ENCODE results near the gene SCAMP2.
"Not testable (repeated sequence)": the region's sequence is repeated elsewhere in the genome, so short reads cannot be mapped to it uniquely, and the experiment has no call there.

Gene SCAMP2

DNA sequence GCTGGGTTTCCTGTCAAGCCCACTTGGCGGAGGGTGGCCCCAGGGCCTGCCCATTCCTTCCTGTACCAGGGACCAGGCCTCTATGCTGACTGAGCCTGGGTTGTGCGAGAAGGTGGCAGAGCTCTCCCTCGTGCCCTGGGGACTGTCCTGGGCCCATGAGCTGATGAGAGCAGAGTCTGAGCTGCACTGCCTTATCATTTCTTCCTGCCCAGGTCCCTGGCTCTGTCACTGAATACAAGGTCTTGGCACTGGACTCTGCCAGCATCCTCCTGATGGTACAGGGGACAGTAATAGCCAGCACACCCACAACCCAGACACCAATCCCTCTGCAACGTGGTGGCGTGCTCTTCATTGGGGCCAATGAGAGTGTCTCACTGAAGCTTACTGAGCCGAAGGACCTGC is 24.1 kb upstream of the SCAMP2 start:
- peaks cover 89% of the 10 kb centered on the region for H3K36me3 ChIP-seq (replicated peaks)
- H3K27me3 ChIP-seq (ENCODE audit: low read depth): no peaks in the 10 kb centered on the region
- no peak overlapping the region for H3K4me3 ChIP-seq
- peaks cover 2% of the 10 kb centered on the region; the same call in 1 of the 2 replicates for H3K4me1 ChIP-seq
- DNase-seq (ENCODE audit: low spot score in 2 of 2): no peak
- H3K9me3 ChIP-seq: no peaks in the 10 kb centered on the region
- in situ Hi-C loops (cut with MboI; ENCODE audit: low sequenced_read_pairs): no loop called here

DNA sequence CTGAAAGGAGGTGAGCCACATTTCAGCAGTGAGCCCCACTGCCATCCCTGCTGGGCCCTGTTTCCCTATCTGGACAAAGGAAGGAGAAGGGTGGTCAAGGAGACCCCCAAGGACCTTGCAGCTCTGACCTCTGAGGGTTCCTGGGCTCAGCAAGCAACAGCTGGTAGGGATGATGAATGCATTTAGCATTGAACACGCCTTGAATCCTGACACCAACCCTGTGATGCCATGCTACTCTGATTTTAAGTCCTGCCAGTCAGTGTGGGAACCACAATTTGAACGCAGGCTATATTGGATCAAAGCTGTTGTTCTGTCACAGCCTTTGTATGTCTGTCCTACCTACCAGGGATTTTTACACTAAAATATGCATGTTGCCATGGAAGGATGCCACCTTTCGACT is 23.2 kb upstream of the SCAMP2 start:
- peaks cover under 1% of the 10 kb centered on the region; the same call in 1 of the 2 replicates for H3K4me1 ChIP-seq
- H3K27me3 ChIP-seq (ENCODE audit: low read depth): no peaks in the 10 kb centered on the region
- no peak for DNase-seq (ENCODE audit: low spot score in 2 of 2)
- H3K36me3 ChIP-seq (replicated peaks): peaks cover 89% of the 10 kb centered on the region
- in situ Hi-C loops (cut with MboI; ENCODE audit: low sequenced_read_pairs): no loop called here
- H3K9me3 ChIP-seq: no peaks in the 10 kb centered on the region
- no peak overlapping the region for H3K4me3 ChIP-seq

DNA sequence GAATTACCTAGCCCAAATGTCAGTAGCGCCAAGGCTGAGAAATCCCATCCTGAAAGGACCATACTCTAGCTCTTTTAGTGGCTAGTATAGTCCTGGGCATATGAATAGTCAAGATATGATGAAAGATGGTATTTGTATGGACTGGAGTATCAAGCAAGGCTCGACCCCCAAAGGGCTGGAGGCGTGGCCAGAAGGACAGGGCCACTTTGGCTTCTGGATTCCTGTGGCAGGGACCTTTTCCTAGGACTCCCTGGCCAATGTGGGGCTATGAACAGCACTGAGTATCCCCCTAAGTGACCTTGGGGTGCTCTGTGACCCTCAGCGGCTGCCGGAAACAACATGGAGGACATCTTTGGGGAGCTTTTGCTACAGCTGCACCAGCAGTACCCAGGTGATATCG is 22.7 kb upstream of the SCAMP2 start:
- peaks cover under 1% of the 10 kb centered on the region for H3K4me1 ChIP-seq
- in situ Hi-C loops (cut with MboI; ENCODE audit: low sequenced_read_pairs): no loop called here
- H3K4me3 ChIP-seq: no peak overlapping the region
- DNase-seq (ENCODE audit: low spot score in 2 of 2): no peak
- no peaks in the 10 kb centered on the region for H3K27me3 ChIP-seq (ENCODE audit: low read depth)
- no peaks in the 10 kb centered on the region for H3K9me3 ChIP-seq
- H3K36me3 ChIP-seq (replicated peaks): peaks cover 89% of the 10 kb centered on the region

DNA sequence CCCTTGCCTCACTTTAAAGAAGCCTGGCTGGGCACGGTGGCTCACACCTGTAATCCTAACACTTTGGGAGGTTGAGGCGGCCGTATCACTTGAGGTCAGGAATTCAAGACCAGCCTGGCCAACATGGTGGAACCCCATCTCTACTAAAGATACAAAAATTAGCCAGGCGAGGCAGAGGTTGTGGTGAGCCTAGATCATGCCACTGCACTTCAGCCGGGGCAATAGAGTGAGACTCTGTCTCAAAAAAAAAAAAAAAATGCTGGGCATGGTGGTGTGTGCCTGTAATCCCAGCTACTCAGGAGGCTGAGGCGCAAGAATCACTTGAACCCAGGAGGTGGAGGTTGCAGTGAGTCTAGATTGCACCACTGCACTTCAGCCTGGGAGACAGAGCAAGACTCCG is 21.2 kb upstream of the SCAMP2 start:
- H3K4me3 ChIP-seq; H3K9me3 ChIP-seq; H3K4me1 ChIP-seq; H3K27me3 ChIP-seq (ENCODE audit: low read depth); DNase-seq (ENCODE audit: low spot score in 2 of 2): not testable (repeated sequence)
- peaks cover 76% of the 10 kb centered on the region for H3K36me3 ChIP-seq (replicated peaks)
- in situ Hi-C loops (cut with MboI; ENCODE audit: low sequenced_read_pairs): loop anchor here (5.0 kb wide), 1 partner anchor 48 kb away; no protein-coding TSS in a partner anchor

DNA sequence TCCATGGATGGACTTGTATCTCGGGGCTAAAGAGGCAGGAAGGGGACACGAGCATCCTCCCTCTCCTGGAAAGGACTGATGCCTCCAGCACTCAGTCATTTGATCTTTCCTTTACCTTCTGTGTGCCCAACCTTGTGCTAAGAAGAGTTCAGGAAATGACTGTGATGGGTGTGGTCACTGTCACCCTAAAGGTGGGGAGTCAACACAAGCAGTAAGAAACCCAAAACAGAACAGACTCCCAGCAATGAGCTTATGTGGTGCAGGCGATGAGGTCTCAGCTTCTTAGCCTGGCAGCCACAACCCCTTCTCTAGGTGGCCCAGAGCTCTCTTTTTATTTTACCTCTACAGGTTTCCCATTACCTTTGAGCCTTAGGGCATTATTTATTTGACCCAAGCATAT is 20.5 kb upstream of the SCAMP2 start:
- no peaks in the 10 kb centered on the region for H3K9me3 ChIP-seq
- no peaks in the 10 kb centered on the region for H3K27me3 ChIP-seq (ENCODE audit: low read depth)
- no peak for DNase-seq (ENCODE audit: low spot score in 2 of 2)
- in situ Hi-C loops (cut with MboI; ENCODE audit: low sequenced_read_pairs): loop anchor here (5.0 kb wide), 1 partner anchor 49 kb away; no protein-coding TSS in a partner anchor
- peaks cover 68% of the 10 kb centered on the region for H3K36me3 ChIP-seq (replicated peaks)
- no peak overlapping the region for H3K4me3 ChIP-seq
- H3K4me1 ChIP-seq: peaks cover 12% of the 10 kb centered on the region

DNA sequence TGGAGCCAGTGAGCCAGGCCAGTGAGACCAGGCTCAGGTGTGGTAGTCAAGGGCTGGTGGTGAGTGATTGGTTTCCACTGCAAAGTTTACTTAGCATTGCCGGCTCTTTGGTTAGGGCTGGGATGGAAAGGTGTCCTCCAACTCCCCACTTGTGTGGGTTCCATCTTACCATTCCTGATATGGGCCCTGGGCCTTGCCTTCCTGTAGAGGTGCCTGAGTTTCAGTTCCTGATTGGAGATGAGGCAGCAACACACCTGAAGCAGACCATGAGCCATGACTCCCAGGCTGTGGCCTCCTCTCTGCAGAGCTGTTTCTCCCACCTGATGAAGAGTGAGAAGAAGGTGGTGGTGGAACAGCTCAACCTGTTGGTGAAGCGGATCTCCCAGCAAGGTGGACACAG is 19.8 kb upstream of the SCAMP2 start:
- H3K4me3 ChIP-seq: no peak overlapping the region
- peaks cover 12% of the 10 kb centered on the region for H3K4me1 ChIP-seq
- no peaks in the 10 kb centered on the region for H3K27me3 ChIP-seq (ENCODE audit: low read depth)
- DNase-seq (ENCODE audit: low spot score in 2 of 2): peak in 1 of 2 experiments; percentile 2
- peaks cover 64% of the 10 kb centered on the region for H3K36me3 ChIP-seq (replicated peaks)
- in situ Hi-C loops (cut with MboI; ENCODE audit: low sequenced_read_pairs): loop anchor here (5.0 kb wide), 1 partner anchor 49 kb away; no protein-coding TSS in a partner anchor
- H3K9me3 ChIP-seq: no peaks in the 10 kb centered on the region

- Histone ChIP-seq H3K4me1 (peaks cover 16% of the 10 kb centered on the region), H3K4me3 (no peak overlapping the region), H3K27me3 (ENCODE audit: low read depth) (no peaks in the 10 kb centered on the region), H3K9me3 (no peaks in the 10 kb centered on the region), H3K36me3 (replicated peaks) (peaks cover 57% of the 10 kb centered on the region)
- in situ Hi-C loops (cut with MboI; ENCODE audit: low sequenced_read_pairs): loop anchor here (5.0 kb wide), 1 partner anchor 50 kb away; no protein-coding TSS in a partner anchor
- no peak for DNase-seq (ENCODE audit: low spot score in 2 of 2)
These were observed 19.1 kb upstream of the SCAMP2 start for GRCh38 chr15:74892313-74892712.

DNA sequence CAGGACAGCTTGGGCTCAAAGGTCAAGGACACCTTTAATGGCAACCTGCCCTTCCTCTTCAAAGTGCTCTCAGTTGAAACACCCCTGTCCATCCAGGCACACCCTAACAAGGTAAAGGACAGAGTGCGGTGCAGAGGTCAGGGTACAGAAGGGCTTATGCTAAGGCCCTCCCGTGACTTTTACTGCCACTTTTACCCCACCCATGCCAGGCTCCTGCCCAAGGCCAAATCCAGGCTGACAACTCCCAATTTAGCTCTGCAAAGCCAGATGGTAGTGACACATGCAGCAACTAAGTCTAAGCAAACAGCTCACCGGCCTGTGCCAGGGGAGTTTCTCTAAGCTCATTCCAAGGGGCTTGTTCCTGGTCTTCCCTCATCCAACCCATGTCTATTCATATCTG is 18.3 kb upstream of the SCAMP2 start:
- Histone ChIP-seq H3K9me3 (no peaks in the 10 kb centered on the region), H3K27me3 (ENCODE audit: low read depth) (no peaks in the 10 kb centered on the region), H3K4me3 (no peak overlapping the region), H3K36me3 (replicated peaks) (peaks cover 49% of the 10 kb centered on the region), H3K4me1 (peaks cover 16% of the 10 kb centered on the region)
- no peak for DNase-seq (ENCODE audit: low spot score in 2 of 2)
- in situ Hi-C loops (cut with MboI; ENCODE audit: low sequenced_read_pairs): loop anchor here (5.0 kb wide), 1 partner anchor 51 kb away; no protein-coding TSS in a partner anchor

- peaks cover 16% of the 10 kb centered on the region for H3K4me1 ChIP-seq
- H3K36me3 ChIP-seq (replicated peaks): peaks cover 40% of the 10 kb centered on the region
These were observed 17.4 kb upstream of the SCAMP2 start for GRCh38 chr15:74890665-74890960.

DNA sequence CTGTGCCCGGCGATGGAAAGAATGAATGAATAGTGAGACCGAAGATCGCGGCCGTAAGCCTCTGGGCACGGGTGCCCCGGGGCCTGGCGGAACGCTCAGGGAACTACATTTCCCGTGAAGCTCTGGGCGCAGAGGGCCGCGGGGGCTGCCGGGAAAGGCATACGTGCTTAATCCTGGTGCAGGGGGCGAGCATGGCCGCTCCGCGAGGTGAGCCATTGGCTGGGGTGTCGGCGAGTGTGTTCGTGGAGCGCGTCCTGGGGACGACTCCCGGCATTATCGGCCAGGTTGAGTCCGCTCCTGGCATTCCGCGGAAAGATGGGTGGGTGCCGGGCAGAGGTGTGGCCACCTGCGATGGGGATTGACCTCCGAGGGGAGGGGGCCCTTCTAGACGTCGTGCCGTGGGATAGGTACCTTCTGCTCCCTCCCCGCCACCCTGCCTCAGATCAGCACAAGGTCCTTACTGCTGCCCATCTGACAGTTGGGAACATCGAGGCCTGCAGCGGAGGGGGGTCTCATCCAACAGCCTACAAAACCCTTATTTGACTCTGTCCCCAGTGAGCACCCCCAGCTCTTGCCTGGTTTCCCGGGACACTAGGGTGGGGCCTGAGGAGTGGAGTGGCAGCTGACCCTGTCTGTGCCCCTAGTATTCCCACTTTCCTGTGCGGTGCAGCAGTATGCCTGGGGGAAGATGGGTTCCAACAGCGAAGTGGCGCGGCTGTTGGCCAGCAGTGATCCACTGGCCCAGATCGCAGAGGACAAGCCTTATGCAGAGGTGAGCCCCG is 16.9 kb upstream of the SCAMP2 start, which contains the start of gene MPI:
TSS of gene MPI (plus strand) at position 160 of the 782 bp plus-strand sequence. CDS start at position 192, 32 bp downstream.
- DNase-seq (ENCODE audit: low spot score in 2 of 2): peak; percentile 95 to 98
- in situ Hi-C loops (cut with MboI; ENCODE audit: low sequenced_read_pairs): loop anchor here (5.0 kb wide), 1 partner anchor 52 kb away; no protein-coding TSS in a partner anchor
- H3K36me3 ChIP-seq (replicated peaks): peaks cover 37% of the 10 kb centered on the region

More at GRCh38 chr15:74890665-74890960, 17.4 kb upstream of the SCAMP2 start:
- H3K4me3 ChIP-seq: peak overlapping the region; percentile 59
- H3K27me3 ChIP-seq (ENCODE audit: low read depth): no peaks in the 10 kb centered on the region
- in situ Hi-C loops (cut with MboI; ENCODE audit: low sequenced_read_pairs): loop anchor here (5.0 kb wide), 1 partner anchor 52 kb away; no protein-coding TSS in a partner anchor
- H3K9me3 ChIP-seq: no peaks in the 10 kb centered on the region
- no peak for DNase-seq (ENCODE audit: low spot score in 2 of 2)

DNA sequence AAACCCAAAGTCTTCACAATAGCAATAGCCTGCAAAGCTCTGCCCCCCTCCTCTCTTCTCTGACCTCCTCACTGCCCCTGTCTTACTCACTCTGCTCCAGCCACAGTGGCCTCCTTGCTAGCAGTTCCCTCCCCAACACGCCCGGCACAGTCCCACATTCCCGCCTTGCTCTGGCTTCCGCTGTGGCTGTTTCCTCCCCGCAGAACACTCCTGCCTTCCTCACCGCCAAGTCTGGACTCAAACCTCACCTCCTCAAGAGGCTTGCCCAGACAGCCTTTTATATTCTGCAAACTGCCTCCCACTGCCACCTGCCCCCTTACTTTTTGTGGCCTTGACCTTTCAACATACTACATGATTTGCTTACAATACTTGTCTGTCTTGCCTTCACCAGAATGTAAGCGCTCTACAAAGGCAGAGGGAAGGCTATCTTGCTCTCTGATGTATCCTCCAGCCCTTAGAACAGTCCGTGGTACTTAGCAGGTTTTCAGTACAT is 16.3 kb upstream of the SCAMP2 start:
- in situ Hi-C loops (cut with MboI; ENCODE audit: low sequenced_read_pairs): no loop called here
- peak overlapping the region; percentile 59 for H3K4me3 ChIP-seq
- DNase-seq (ENCODE audit: low spot score in 2 of 2): peak in 1 of 2 experiments; percentile 65
- no peaks in the 10 kb centered on the region for H3K27me3 ChIP-seq (ENCODE audit: low read depth)
- peaks cover 37% of the 10 kb centered on the region for H3K36me3 ChIP-seq (replicated peaks)
- no peaks in the 10 kb centered on the region for H3K9me3 ChIP-seq
- H3K4me1 ChIP-seq: peaks cover 16% of the 10 kb centered on the region

More for the DNA sequence above, 16.9 kb upstream of the SCAMP2 start, which contains the start of gene MPI:
- Histone ChIP-seq H3K4me3 (peak within 1 kb of the TSS; percentile 59), H3K27me3 (ENCODE audit: low read depth) (no peaks in the 10 kb centered on the region), H3K9me3 (no peaks in the 10 kb centered on the region), H3K4me1 (peaks cover 16% of the 10 kb centered on the region)

DNA sequence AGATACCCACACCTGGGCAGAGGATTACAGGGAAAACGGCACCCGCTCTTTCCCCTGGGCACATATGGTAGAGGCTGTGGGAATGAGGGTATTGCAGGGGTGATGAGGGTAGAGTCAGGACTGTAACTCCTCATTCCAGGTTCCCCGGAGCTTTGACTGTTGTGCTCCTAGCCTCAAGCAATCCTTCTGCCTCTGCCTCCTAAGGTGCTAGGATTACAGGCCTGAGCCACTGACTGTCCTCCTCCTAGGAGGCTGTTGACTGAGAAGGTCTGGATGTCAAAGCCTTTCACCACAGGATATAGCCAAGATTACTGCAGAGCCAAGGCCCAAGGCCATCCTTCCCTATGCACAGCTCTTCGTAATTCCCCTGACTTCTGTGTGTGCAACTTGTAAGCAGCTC is 15.6 kb upstream of the SCAMP2 start:
- Histone ChIP-seq H3K4me3 (no peak overlapping the region), H3K27me3 (ENCODE audit: low read depth) (no peaks in the 10 kb centered on the region), H3K9me3 (no peaks in the 10 kb centered on the region), H3K4me1 (peaks cover 16% of the 10 kb centered on the region), H3K36me3 (replicated peaks) (peaks cover 30% of the 10 kb centered on the region)
- in situ Hi-C loops (cut with MboI; ENCODE audit: low sequenced_read_pairs): no loop called here
- DNase-seq (ENCODE audit: low spot score in 2 of 2): no peak

DNA sequence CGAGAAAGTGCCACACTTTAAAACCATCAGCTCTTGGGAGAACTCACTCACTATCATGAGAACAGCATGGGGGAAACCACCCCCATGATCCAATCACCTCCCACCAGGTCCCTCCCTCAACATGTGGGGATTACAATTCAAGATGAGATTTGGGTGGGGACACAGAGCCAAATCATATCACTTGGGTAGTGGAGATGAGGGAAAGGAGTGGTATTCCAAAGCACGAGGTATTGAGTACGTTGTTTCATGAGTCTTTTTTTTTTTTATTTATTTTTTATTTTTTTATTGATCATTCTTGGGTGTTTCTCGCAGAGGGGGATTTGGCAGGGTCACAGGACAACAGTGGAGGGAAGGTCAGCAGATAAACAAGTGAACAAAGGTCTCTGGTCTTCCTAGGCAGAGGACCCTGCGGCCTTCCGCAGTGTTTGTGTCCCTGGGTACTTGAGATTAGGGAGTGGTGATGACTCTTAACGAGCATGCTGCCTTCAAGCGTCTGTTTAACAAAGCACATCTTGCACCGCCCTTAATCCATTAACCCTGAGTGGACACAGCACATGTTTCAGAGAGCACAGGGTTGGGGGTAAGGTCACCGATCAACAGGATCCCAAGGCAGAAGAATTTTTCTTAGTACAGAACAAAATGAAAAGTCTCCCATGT is 14.5 kb upstream of the SCAMP2 start:
- in situ Hi-C loops (cut with MboI; ENCODE audit: low sequenced_read_pairs): not testable (repeated sequence)

DNA sequence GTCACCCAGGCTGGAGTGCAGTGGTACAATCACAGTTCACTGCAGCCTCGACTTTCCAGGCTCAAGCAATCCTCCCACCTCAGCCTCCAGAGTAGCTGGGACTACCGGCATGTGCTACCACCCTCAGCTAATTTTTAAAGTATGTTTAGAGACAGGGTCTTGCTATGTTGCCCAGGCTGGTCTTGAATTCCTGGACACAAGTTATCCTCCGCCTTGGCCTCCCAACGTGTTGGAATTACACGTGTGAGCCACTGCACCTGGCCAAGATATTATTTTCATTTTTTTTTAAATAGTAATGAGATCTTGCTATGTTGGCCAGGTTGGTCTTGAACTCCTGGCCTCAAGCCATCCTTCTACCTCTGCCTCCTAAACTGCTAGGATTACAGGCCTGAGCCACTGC is 12.3 kb upstream of the SCAMP2 start:
- Histone ChIP-seq H3K4me1 (peaks cover 11% of the 10 kb centered on the region), H3K27me3 (ENCODE audit: low read depth) (no peaks in the 10 kb centered on the region), H3K4me3 (no peak overlapping the region), H3K36me3 (replicated peaks) (no peaks in the 10 kb centered on the region), H3K9me3 (peaks cover 19% of the 10 kb centered on the region)
- in situ Hi-C loops (cut with MboI; ENCODE audit: low sequenced_read_pairs): no loop called here
- DNase-seq (ENCODE audit: low spot score in 2 of 2): no peak

More for the DNA sequence above, 14.5 kb upstream of the SCAMP2 start:
- H3K9me3 ChIP-seq; DNase-seq (ENCODE audit: low spot score in 2 of 2); H3K4me3 ChIP-seq; H3K27me3 ChIP-seq (ENCODE audit: low read depth): not testable (repeated sequence)
- Histone ChIP-seq H3K4me1 (peaks cover 16% of the 10 kb centered on the region), H3K36me3 (replicated peaks) (peaks cover 20% of the 10 kb centered on the region)

All from HAP-1 (cell line).